Breast epithelium (tissue), 3 donors: ENCODE measurements around the gene MAPKAP1.

Experiments
- POLR2A ChIP-seq: fragments of 450-650 bp; IDR thresholded peaks from one replicate; pipeline ENCODE4 v1.6.1; 2016; ENCODE audit warnings: antibody characterized with exemption, mild to moderate bottlenecking, moderate library complexity
- POLR2AphosphoS5 ChIP-seq, 3 donors: sonication (generic); formaldehyde crosslinking; IDR thresholded peaks; one replicate each; pipeline ENCODE4 v1.6.1; 2017; ENCODE audit warnings: antibody characterized with exemption in 3 of 3
- TF ChIP-seq, protein P1 (sequence below), 3 donors: fragments of 450-650 bp; IDR thresholded peaks; one replicate each; pipeline ENCODE4 v1.5.1; 2016 to 2017; ENCODE audit warnings: antibody characterized with exemption in 3 of 3, mild to moderate bottlenecking in 3 of 3, moderate library complexity in 3 of 3

DNA sequence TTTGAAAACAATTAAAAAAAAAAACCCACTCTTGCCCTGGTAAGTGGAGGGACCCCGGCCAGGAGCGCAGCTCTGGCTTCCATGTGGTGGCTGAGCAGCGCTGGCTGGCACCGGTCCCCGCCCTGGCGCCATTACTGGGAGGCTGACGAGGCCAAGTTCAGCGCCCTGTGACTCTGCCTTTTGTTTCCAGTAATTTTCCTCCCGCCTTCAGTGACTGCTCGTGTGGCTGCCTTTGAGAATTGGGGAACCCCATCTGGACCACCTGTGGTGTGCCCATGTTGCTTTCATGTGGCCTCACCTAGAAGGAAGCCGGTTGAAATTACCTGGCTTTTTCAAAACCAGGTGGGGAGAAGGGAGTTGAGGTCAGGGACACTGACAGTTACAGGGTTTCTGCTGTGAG is 309.3 kb downstream of the MAPKAP1 start:
- TF ChIP-seq, protein P1, sequence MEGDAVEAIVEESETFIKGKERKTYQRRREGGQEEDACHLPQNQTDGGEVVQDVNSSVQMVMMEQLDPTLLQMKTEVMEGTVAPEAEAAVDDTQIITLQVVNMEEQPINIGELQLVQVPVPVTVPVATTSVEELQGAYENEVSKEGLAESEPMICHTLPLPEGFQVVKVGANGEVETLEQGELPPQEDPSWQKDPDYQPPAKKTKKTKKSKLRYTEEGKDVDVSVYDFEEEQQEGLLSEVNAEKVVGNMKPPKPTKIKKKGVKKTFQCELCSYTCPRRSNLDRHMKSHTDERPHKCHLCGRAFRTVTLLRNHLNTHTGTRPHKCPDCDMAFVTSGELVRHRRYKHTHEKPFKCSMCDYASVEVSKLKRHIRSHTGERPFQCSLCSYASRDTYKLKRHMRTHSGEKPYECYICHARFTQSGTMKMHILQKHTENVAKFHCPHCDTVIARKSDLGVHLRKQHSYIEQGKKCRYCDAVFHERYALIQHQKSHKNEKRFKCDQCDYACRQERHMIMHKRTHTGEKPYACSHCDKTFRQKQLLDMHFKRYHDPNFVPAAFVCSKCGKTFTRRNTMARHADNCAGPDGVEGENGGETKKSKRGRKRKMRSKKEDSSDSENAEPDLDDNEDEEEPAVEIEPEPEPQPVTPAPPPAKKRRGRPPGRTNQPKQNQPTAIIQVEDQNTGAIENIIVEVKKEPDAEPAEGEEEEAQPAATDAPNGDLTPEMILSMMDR (IDR thresholded peaks at IDR 0.05), result no peak
- no peak for TF ChIP-seq POLR2A
- TF ChIP-seq POLR2AphosphoS5 (IDR thresholded peaks at IDR 0.05), result no peak
